Measurements from ENCODE around the gene KCNC3. TPM values are rescaled to one million over a fixed set of nuclear protein-coding genes. Genes with fewer than 3 reads are reported as not detected.

Gene KCNC3
- total and polyA plus RNA-seq, 2 of the 13 experiments (the other 11 are each of a cell fraction or from before 2014, with no cell fraction given): 0.29 to 1.7 TPM

DNA sequence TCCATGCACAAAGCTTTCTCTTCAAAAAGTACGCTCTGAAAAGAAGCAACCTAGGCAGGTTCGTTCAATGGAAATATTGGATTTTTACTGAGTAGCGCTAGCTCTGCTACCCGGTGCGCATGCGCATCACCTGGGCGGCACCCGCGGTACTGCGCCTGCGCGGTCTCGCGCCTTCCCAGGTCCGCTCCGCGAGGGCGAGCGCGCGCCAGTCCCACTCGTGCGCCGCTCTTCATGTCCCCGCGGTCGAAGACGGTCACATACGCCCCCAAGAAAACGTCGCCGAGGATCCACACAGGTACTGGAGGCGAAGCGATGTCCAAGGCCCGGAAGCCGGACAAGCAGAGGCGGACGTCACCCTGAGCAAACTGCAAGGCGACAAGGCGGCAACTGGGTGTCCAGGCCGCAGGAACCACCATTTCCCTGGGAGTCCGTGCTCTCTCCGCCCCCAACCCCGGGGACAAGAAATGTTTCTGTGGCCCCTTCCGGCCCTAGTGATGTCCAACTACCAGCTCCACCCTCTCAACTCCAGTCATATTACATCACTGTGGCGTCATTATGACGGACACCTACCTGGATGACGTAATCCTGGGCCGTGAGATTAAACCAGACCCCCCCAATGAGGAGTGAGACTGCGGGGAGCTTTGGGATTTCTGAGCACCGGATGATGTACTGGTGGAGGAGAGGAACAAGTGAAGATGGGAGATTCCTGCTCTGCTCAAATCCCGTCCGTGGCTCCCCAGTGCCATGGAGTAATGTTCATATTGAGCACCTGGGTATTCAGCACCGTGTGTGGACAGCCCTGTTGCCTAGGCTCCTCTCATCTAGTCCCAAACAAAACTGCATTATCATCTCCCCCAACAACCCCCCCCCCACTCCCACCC is 4.8 kb upstream of the KCNC3 start (continued):
- TF ChIP-seq, protein P1, sequence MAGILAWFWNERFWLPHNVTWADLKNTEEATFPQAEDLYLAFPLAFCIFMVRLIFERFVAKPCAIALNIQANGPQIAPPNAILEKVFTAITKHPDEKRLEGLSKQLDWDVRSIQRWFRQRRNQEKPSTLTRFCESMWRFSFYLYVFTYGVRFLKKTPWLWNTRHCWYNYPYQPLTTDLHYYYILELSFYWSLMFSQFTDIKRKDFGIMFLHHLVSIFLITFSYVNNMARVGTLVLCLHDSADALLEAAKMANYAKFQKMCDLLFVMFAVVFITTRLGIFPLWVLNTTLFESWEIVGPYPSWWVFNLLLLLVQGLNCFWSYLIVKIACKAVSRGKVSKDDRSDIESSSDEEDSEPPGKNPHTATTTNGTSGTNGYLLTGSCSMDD (CRISPR knock-in tag; IDR thresholded peaks at IDR 0.05): peak; percentile 89; the same call in 1 of the 2 replicates
- TF ChIP-seq BRD4 (CRISPR knock-in tag; IDR thresholded peaks at IDR 0.05) (peak; percentile 65; the same call in 1 of the 2 replicates), BRCA1 (CRISPR knock-in tag; IDR thresholded peaks at IDR 0.05) (0 out of 2 replicates have a peak, but pooled peaks have one; percentile 46), SPEN (CRISPR knock-in tag; IDR thresholded peaks at IDR 0.05; ENCODE audit: low read depth) (peak; percentile 74), ATF7-NPFF (CRISPR knock-in tag; IDR thresholded peaks at IDR 0.05; ENCODE audit: low read depth) (no peak; the same call in 1 of the 2 replicates), ZNF605 (CRISPR knock-in tag; IDR thresholded peaks at IDR 0.05) (peak; percentile 78), ZKSCAN5 (CRISPR knock-in tag; IDR thresholded peaks at IDR 0.05) (no peak), FOSL2 (CRISPR knock-in tag; IDR thresholded peaks at IDR 0.05) (0 out of 2 replicates have a peak, but pooled peaks have one; percentile 6), GTF3A (CRISPR knock-in tag; conservative IDR thresholded peaks at IDR 0.05) (no peak), PHF8 (CRISPR knock-in tag; IDR thresholded peaks at IDR 0.05) (peak; percentile 86), WIZ (CRISPR knock-in tag; IDR thresholded peaks at IDR 0.05) (peak; percentile 84; the same call in 1 of the 2 replicates), PITX1 (CRISPR knock-in tag; IDR thresholded peaks at IDR 0.05) (peak; percentile 31; the same call in 1 of the 2 replicates), ZNF143 (CRISPR knock-in tag; IDR thresholded peaks at IDR 0.05) (peak; percentile 72), GTF2F1 (IDR thresholded peaks at IDR 0.05; ENCODE audit: low read length) (no peak), ZNF629 (CRISPR knock-in tag; conservative IDR thresholded peaks at IDR 0.05) (0 out of 2 replicates have a peak, but pooled peaks have one; percentile 25), ZNF33B (CRISPR knock-in tag; IDR thresholded peaks at IDR 0.05) (peak; percentile 48; the same call in 1 of the 2 replicates), MEF2D (CRISPR knock-in tag; IDR thresholded peaks at IDR 0.05) (peak; percentile 56; the same call in 1 of the 2 replicates), ZSCAN21 (CRISPR knock-in tag; IDR thresholded peaks at IDR 0.05; ENCODE audit: borderline replicate concordance) (peak; percentile 74), YEATS2 (CRISPR knock-in tag; IDR thresholded peaks at IDR 0.05; ENCODE audit: borderline replicate concordance) (0 out of 2 replicates have a peak, but pooled peaks have one; percentile 18), DNMT1 (CRISPR knock-in tag; IDR thresholded peaks at IDR 0.05) (0 out of 2 replicates have a peak, but pooled peaks have one; percentile 59), ZNF674 (CRISPR knock-in tag; IDR thresholded peaks at IDR 0.05; ENCODE audit: low read depth) (peak; percentile 69; the same call in 1 of the 2 replicates), AGO2 (optimal IDR thresholded peaks at IDR 0.05; ENCODE audit: low read depth, low read length) (peak; percentile 35), ZNF460 (CRISPR knock-in tag; IDR thresholded peaks at IDR 0.05; ENCODE audit: borderline replicate concordance) (no peak), DMAP1 (CRISPR knock-in tag; IDR thresholded peaks at IDR 0.05) (peak; percentile 52; the same call in 1 of the 2 replicates), ZNF235 (CRISPR knock-in tag; IDR thresholded peaks at IDR 0.05; ENCODE audit: borderline replicate concordance) (0 out of 2 replicates have a peak, but pooled peaks have one; percentile 60)
- TF ChIP-seq, protein P2, sequence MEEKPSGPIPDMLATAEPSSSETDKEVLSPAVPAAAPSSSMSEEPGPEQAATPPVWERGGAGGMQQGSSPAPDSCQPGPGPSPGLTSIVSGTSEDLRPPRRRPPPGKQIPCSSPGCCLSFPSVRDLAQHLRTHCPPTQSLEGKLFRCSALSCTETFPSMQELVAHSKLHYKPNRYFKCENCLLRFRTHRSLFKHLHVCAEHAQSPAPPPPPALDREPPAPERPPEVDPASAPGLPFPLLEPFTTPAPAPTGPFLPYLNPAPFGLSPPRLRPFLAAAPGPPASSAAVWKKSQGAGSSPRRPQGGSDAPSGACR (CRISPR knock-in tag; IDR thresholded peaks at IDR 0.05): peak; percentile 80; the same call in 1 of the 2 replicates

Data from HepG2 (cell line).